GM13976 (cell line): ENCODE results near the gene SMPD3.

Experiments used
- DNase-seq: peaks from one replicate; pipeline ENCODE4 v3.0.0; 2012; ENCODE audit warnings: low spot score
- in situ Hi-C: fragments of 300-500 bp; cut with MboI; formaldehyde crosslinking; loops from one replicate; pipeline ENCODE4 v1.12.0; 2022; ENCODE audit warnings: low sequenced_read_pairs, mixed read lengths, inconsistent platforms; ENCODE audit not compliant: unreplicated experiment
- TF ChIP-seq, protein P1 (sequence below): IDR thresholded peaks from 2 replicates; pipeline ENCODE4 v1.5.1; 2012; ENCODE audit warnings: borderline replicate concordance, mild to moderate bottlenecking; ENCODE audit not compliant: insufficient read depth; ENCODE audit errors: extremely low read depth, missing control alignments, control extremely low read depth

The SMPD3 gene

GRCh38 chr16:68445458-68445857 is 2.9 kb downstream of the SMPD3 start:
- in situ Hi-C loops: no loop called here
- TF ChIP-seq, protein P1, sequence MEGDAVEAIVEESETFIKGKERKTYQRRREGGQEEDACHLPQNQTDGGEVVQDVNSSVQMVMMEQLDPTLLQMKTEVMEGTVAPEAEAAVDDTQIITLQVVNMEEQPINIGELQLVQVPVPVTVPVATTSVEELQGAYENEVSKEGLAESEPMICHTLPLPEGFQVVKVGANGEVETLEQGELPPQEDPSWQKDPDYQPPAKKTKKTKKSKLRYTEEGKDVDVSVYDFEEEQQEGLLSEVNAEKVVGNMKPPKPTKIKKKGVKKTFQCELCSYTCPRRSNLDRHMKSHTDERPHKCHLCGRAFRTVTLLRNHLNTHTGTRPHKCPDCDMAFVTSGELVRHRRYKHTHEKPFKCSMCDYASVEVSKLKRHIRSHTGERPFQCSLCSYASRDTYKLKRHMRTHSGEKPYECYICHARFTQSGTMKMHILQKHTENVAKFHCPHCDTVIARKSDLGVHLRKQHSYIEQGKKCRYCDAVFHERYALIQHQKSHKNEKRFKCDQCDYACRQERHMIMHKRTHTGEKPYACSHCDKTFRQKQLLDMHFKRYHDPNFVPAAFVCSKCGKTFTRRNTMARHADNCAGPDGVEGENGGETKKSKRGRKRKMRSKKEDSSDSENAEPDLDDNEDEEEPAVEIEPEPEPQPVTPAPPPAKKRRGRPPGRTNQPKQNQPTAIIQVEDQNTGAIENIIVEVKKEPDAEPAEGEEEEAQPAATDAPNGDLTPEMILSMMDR: peak; percentile 57
- peak; percentile 68 for DNase-seq

DNA sequence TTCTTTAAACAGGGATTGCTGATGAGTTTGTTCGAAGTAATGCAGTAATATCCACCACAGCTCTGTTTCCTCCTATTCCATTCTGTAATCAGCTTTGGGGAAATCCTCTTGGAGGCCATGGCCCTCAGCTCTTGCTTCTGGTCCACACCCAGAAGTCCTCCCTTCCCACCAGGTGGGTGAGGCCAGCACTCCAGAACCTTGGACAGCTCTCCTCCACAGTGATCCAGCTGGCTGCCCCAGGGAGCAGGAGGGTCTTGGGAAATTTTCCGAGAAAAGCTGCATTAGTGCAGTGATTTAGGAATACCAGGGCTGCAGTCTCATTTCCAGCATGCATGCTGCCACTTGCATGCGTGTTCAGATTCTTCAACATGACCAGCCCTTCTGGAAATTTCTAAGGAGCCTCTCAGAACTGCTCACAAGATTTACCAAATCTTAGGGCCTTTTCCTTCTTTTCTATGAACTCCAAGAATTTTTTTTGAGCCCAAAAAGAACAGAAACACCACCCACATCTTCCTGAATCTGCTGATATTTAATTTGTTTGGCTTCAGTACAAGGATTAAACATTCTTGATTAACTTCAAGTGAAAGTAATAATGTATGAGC is 4.2 kb downstream of the SMPD3 start:
- no peak for DNase-seq
- TF ChIP-seq, protein P1: no peak
- in situ Hi-C loops: no loop called here

- in situ Hi-C loops: no loop called here
- TF ChIP-seq, protein P1: no peak
- no peak for DNase-seq
Measured at GRCh38 chr16:68436581-68436980, 11.7 kb downstream of the SMPD3 start.

- TF ChIP-seq, protein P1: no peak
- in situ Hi-C loops: no loop called here
- DNase-seq: no peak
Measured at GRCh38 chr16:68434624-68435210, 13.6 kb downstream of the SMPD3 start.

DNA sequence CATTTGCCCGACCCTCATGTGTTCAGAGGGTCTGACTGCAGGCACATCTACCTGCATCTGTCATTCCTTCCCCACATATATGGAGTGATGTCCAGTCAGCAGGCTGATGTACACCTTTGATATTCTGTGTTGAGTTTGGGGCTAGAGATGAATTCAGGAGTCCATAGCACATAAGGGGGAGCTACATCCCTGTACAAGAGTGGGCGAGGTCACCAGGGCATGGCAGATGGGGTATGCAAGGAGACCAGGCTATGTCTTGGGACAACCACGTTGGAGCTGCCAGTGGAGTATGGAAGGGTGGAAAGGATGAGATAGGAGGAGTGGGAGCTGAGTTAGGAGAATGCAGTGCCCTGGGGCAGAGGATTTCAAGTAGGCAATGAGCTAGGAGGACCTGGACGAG is 15.0 kb downstream of the SMPD3 start:
- in situ Hi-C loops: no loop called here
- TF ChIP-seq, protein P1: no peak
- DNase-seq: no peak

DNA sequence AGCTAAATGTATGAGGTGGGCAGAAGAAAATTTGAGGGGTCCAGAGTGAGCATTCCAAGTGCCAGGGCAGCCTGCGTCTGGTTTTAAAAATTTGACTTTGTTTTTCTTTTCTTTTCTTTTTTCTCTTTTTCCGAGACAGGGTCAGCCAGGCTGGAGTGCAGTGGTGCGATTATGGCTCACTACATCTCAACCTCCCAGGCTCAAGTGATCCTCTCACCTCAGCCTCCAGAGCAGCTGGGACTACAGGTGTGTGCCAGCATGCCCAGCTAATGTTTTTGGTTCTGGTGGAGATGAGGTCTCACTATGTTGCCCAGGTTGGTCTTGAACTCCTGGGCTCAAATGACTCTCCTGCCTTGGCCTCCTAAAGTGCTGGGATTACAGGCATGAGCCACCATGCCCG is 15.6 kb downstream of the SMPD3 start:
- TF ChIP-seq, protein P1: no peak
- in situ Hi-C loops: no loop called here
- no peak for DNase-seq
